ENCODE measurements around the gene PNCK. TPM values are rescaled to one million over a fixed set of nuclear protein-coding genes. Genes with fewer than 3 reads are reported as not detected.
"Not testable (repeated sequence)": the region's sequence is repeated elsewhere in the genome, so short reads cannot be mapped to it uniquely, and the experiment has no call there.

Gene PNCK
- total RNA-seq, 1 donor from 2014 or later: 1.00 TPM

- ATAC-seq: no peak
These were observed 12.4 kb upstream of the PNCK start for GRCh38 chrX:153685751-153686696.

GRCh38 chrX:153685156-153685536, 11.5 kb upstream of the PNCK start:
- no peak for ATAC-seq

- ATAC-seq: no peak
These were observed 11.0 kb upstream of the PNCK start for GRCh38 chrX:153684467-153685155.

- ATAC-seq: not testable (repeated sequence)
These were observed 9.9 kb upstream of the PNCK start for GRCh38 chrX:153683486-153683885.

- ATAC-seq: no peak
These were observed 7.6 kb upstream of the PNCK start for GRCh38 chrX:153681175-153681574.

- ATAC-seq: no peak
These were observed 722 bp upstream of the PNCK start for GRCh38 chrX:153674219-153674851.

GRCh38 chrX:153672531-153673427, 834 bp downstream of the PNCK start:
- no peak for ATAC-seq

- ATAC-seq: no peak
These were observed 1.8 kb downstream of the PNCK start for GRCh38 chrX:153671589-153672530.

GRCh38 chrX:153670748-153671588, 2.6 kb downstream of the PNCK start:
- no peak for ATAC-seq

GRCh38 chrX:153669901-153670731, 3.5 kb downstream of the PNCK start:
- ATAC-seq: no peak

- no peak for ATAC-seq
These were observed 4.3 kb downstream of the PNCK start for GRCh38 chrX:153669174-153669890.

GRCh38 chrX:153668423-153669173, 5.0 kb downstream of the PNCK start:
- no peak for ATAC-seq

GRCh38 chrX:153667956-153668396, 5.6 kb downstream of the PNCK start:
- ATAC-seq: peak; percentile 91

- no peak for ATAC-seq
These were observed 6.2 kb downstream of the PNCK start for GRCh38 chrX:153667281-153667955.

- no peak for ATAC-seq
These were observed 7.8 kb downstream of the PNCK start for GRCh38 chrX:153665726-153666306.

GRCh38 chrX:153662266-153662665, 11.3 kb downstream of the PNCK start:
- ATAC-seq: no peak

GRCh38 chrX:153659268-153659667, 14.3 kb downstream of the PNCK start:
- ATAC-seq: no peak

All from esophagus mucosa (tissue), 1 donor.